Activated naive CD4-positive, alpha-beta T cell treated with anti-CD3 and anti-CD28 coated beads, Interleukin-2, amount 50 U/mL, for 24 hours (primary cell): ENCODE measurements around the gene DENND1A.

ENCODE experiments used
- H3K27ac Mint-ChIP-seq: one replicate; pipeline ENCODE4 v1.8.0; 2021; ENCODE audit warnings: mild to moderate bottlenecking, mixed read lengths
- H3K27me3 Mint-ChIP-seq: one replicate; pipeline ENCODE4 v1.8.0; 2021; ENCODE audit warnings: mixed read lengths
- H3K36me3 Mint-ChIP-seq: one replicate; pipeline ENCODE4 v1.8.0; 2021; ENCODE audit warnings: mixed read lengths
- H3K4me1 Mint-ChIP-seq: one replicate; pipeline ENCODE4 v1.8.0; 2021; ENCODE audit warnings: mixed read lengths
- H3K4me3 Mint-ChIP-seq: one replicate; pipeline ENCODE4 v1.8.0; 2021; ENCODE audit warnings: mild to moderate bottlenecking, mixed read lengths
- H3K9me3 Mint-ChIP-seq: one replicate; pipeline ENCODE4 v1.8.0; 2021; ENCODE audit warnings: mixed read lengths

Gene DENND1A

DNA sequence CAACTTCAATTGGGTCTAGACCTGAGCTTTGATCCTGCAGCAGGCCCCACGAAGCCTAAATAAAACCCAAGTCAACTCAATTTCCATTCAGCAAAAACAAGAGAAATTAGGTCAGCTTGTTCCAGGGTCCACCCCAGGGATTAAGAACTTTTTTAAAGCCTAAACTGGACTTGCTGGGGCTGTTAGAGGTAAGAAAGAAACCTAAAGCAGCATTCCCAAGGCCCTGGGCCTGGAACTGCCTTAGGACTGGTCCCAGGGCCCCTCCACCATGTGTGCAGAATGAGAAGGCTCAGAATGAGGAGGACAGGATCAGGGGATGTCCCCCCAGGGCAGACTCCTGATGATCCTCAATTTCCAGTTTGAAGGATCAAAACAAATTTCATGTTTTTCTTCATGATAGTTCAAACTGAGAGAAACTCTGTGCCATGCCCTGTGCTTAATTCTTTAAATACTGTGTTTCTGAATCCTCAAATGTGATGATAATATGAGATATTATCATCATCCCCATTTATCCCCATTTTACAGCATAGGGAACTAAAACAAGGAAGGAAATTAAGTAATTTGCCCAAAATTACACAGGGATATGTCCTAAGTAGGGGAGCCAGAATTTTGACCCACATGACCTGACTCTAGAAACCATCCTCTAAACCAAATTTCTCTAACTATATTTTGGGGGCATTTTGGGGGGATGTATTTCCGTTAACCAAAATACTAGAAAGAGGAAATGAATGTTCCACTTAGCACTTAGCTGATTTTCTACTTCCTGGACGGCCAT, 64.5 kb downstream of the DENND1A start:
- Mint-ChIP-seq H3K4me1 (peaks cover 32% of the 10 kb centered on the region), H3K36me3 (peaks cover 5% of the 10 kb centered on the region), H3K9me3 (no peaks in the 10 kb centered on the region), H3K27me3 (no peaks in the 10 kb centered on the region), H3K4me3 (no peak overlapping the region), H3K27ac (no peak overlapping the region)

DNA sequence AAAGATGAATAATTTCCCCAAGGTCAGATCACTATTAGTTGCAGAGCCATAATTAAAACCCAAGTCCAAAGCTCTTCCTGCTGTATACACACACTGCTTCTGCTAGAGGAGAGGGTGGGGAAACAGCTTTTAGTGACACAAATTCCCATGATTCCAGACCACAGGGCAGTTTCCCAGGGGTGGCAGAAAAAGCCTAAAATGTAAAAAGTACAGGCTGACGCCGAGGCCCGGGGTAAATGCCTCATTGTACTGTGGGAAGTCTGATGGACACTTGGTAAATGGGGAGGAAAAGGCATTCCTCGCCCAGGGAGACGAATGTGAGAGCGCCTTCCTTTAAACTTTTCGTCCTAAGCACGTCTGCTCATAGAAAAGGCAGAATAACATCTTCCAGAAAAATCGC, 65.7 kb downstream of the DENND1A start:
- H3K4me1 Mint-ChIP-seq, result peaks cover 32% of the 10 kb centered on the region
- H3K36me3 Mint-ChIP-seq, result peaks cover 4% of the 10 kb centered on the region
- H3K27me3 Mint-ChIP-seq, result no peaks in the 10 kb centered on the region
- no peak overlapping the region for H3K27ac Mint-ChIP-seq
- no peak overlapping the region for H3K4me3 Mint-ChIP-seq
- no peaks in the 10 kb centered on the region for H3K9me3 Mint-ChIP-seq

GRCh38 chr9:123863164-123863855, 66.6 kb downstream of the DENND1A start:
- Mint-ChIP-seq H3K4me1 (peaks cover 26% of the 10 kb centered on the region), H3K9me3 (no peaks in the 10 kb centered on the region), H3K27ac (no peak overlapping the region), H3K27me3 (no peaks in the 10 kb centered on the region), H3K4me3 (no peak overlapping the region), H3K36me3 (peaks cover 8% of the 10 kb centered on the region)

- peaks cover 10% of the 10 kb centered on the region for H3K4me1 Mint-ChIP-seq
- H3K9me3 Mint-ChIP-seq, result peaks cover 4% of the 10 kb centered on the region
- no peak overlapping the region for H3K4me3 Mint-ChIP-seq
- H3K36me3 Mint-ChIP-seq, result peaks cover 15% of the 10 kb centered on the region
- H3K27ac Mint-ChIP-seq, result no peak overlapping the region
- H3K27me3 Mint-ChIP-seq, result no peaks in the 10 kb centered on the region
These were observed 68.2 kb downstream of the DENND1A start for GRCh38 chr9:123861756-123862120.

DNA sequence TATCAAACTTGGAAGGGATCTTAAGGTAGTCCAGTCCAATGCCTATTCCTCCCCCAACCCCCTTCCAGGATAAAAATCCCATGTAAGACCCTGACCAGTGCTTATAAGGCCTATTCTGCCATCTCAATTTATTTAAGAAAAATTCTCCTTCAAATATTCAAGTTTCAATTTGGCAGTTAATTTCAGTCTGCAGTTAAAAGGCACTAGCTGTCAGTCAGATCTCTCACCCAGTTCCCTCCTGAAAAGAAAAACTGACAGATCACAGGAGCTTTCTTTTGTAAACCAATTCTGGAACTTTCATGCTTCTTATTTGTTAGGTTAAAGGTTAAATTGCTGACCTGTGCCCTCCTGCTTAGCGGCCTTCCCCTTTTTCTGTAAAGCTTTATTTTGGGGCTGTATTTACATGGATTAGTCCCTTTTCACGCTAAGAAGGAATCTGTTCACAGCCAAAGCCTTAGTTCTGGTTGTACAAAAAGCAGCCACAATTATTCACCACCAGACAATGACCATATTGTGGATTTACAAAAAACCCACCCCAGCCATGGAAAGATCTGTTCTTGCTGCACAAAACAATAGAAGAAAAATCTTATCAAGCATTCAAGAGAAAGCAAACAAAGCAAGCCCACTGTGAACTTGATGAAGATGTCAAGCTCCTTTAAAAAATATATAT, 68.7 kb downstream of the DENND1A start:
- peaks cover 15% of the 10 kb centered on the region for H3K36me3 Mint-ChIP-seq
- H3K4me1 Mint-ChIP-seq, result peaks cover 5% of the 10 kb centered on the region
- no peaks in the 10 kb centered on the region for H3K27me3 Mint-ChIP-seq
- no peak overlapping the region for H3K27ac Mint-ChIP-seq
- H3K9me3 Mint-ChIP-seq, result peaks cover 9% of the 10 kb centered on the region
- H3K4me3 Mint-ChIP-seq, result no peak overlapping the region

GRCh38 chr9:123860603-123861002, 69.3 kb downstream of the DENND1A start:
- peaks cover 15% of the 10 kb centered on the region for H3K36me3 Mint-ChIP-seq
- H3K4me3 Mint-ChIP-seq, result no peak overlapping the region

GRCh38 chr9:123852403-123852802, 77.5 kb downstream of the DENND1A start:
- no peak overlapping the region for H3K27ac Mint-ChIP-seq
- no peaks in the 10 kb centered on the region for H3K27me3 Mint-ChIP-seq
- peaks cover 20% of the 10 kb centered on the region for H3K4me1 Mint-ChIP-seq
- peaks cover 23% of the 10 kb centered on the region for H3K9me3 Mint-ChIP-seq
- H3K36me3 Mint-ChIP-seq, result peaks cover 31% of the 10 kb centered on the region
- no peak overlapping the region for H3K4me3 Mint-ChIP-seq

More at GRCh38 chr9:123860603-123861002, 69.3 kb downstream of the DENND1A start:
- no peaks in the 10 kb centered on the region for H3K27me3 Mint-ChIP-seq
- H3K27ac Mint-ChIP-seq, result no peak overlapping the region
- H3K9me3 Mint-ChIP-seq, result peaks cover 9% of the 10 kb centered on the region
- H3K4me1 Mint-ChIP-seq, result no peaks in the 10 kb centered on the region

GRCh38 chr9:123851851-123852250, 78.1 kb downstream of the DENND1A start:
- H3K4me3 Mint-ChIP-seq, result no peak overlapping the region
- H3K9me3 Mint-ChIP-seq, result peaks cover 20% of the 10 kb centered on the region
- no peaks in the 10 kb centered on the region for H3K27me3 Mint-ChIP-seq
- peaks cover 31% of the 10 kb centered on the region for H3K36me3 Mint-ChIP-seq
- peaks cover 20% of the 10 kb centered on the region for H3K4me1 Mint-ChIP-seq
- H3K27ac Mint-ChIP-seq, result no peak overlapping the region

GRCh38 chr9:123848447-123849085, 81.4 kb downstream of the DENND1A start:
- Mint-ChIP-seq H3K9me3 (peaks cover 11% of the 10 kb centered on the region), H3K4me1 (peaks cover 17% of the 10 kb centered on the region), H3K27me3 (no peaks in the 10 kb centered on the region), H3K27ac (no peak overlapping the region), H3K36me3 (peaks cover 34% of the 10 kb centered on the region), H3K4me3 (no peak overlapping the region)

DNA sequence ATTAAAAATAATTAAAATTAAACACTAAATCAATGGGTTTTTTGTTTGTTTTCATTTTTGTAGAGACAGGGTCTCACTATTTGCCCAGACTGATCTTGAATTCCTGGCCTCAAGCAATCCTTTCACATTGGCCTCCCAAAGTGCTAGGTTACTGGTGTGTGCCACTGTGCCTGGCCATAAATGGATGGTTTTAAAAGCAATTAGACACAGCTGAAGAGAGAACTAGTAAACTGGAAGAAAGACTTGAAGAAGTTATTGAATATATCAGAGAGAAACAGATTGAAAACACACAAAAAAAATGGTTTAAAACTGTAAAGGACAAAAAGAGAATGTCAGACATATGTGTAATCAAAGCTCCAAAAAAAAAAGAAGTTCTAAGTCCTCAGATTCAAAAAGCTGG, 83.0 kb downstream of the DENND1A start:
- Mint-ChIP-seq H3K9me3 (peaks cover 11% of the 10 kb centered on the region), H3K27ac (no peak overlapping the region), H3K4me1 (peaks cover 17% of the 10 kb centered on the region), H3K36me3 (peaks cover 43% of the 10 kb centered on the region), H3K4me3 (no peak overlapping the region), H3K27me3 (no peaks in the 10 kb centered on the region)

- Mint-ChIP-seq H3K4me1 (peaks cover 4% of the 10 kb centered on the region), H3K36me3 (peaks cover 41% of the 10 kb centered on the region), H3K27ac (no peak overlapping the region), H3K27me3 (no peaks in the 10 kb centered on the region), H3K9me3 (peaks cover 11% of the 10 kb centered on the region), H3K4me3 (no peak overlapping the region)
These were observed 86.2 kb downstream of the DENND1A start for GRCh38 chr9:123843703-123844102.

DNA sequence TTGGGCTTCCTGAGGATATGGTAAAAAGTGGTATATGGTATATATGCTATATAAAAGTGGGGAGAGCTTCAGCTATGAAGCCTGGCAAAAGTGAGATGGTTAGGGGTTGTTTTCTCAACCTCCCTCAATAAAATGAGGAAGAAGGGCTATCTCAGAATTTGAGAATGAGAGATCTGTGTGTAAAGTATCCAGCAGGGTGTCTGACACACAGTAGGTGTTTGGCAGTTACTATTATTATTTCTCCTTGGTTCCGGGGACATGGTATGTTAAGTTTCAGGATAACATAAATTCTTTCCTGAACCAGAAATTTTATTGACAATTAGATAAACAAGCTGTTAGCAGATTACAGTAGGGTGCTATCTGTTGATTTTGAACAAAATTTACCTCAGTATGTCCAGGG, 94.1 kb downstream of the DENND1A start:
- Mint-ChIP-seq H3K36me3 (peaks cover 17% of the 10 kb centered on the region), H3K9me3 (peaks cover 13% of the 10 kb centered on the region), H3K4me1 (peaks cover 32% of the 10 kb centered on the region), H3K4me3 (no peak overlapping the region), H3K27me3 (no peaks in the 10 kb centered on the region), H3K27ac (no peak overlapping the region)

DNA sequence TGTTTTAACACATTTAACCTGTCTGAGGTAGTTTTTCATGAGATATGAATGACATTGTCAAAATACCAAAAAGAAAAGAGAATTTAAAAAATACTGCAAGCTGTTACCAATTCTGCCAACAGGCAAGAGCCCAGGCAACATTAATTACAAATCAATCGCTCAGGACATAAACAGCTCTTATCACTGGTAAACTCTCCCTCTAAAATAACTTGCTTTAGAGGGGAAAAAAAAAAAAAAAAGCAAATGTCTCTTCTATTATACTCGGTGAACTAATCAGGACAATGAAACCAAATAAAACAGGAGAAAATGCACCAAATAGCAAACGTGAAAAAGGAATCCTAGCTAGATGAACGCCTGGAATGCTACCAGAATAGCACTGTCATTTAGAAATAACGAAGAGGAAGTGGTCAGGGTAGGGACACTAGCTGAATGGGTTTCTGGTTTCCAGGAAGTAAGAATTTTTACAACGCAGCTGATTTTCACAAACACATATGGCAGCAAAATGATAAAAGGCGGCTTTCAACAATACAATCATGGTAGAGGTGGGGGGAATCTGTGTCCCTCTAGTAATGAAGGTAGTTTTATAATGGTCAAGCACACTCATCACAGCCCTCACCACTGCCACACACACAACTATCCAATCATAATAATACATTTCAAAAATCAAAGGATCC, 94.9 kb downstream of the DENND1A start:
- Mint-ChIP-seq H3K9me3 (peaks cover 13% of the 10 kb centered on the region), H3K4me1 (peaks cover 32% of the 10 kb centered on the region), H3K4me3 (peak overlapping the region; percentile 20), H3K36me3 (peaks cover 20% of the 10 kb centered on the region), H3K27me3 (no peaks in the 10 kb centered on the region), H3K27ac (no peak overlapping the region)

DNA sequence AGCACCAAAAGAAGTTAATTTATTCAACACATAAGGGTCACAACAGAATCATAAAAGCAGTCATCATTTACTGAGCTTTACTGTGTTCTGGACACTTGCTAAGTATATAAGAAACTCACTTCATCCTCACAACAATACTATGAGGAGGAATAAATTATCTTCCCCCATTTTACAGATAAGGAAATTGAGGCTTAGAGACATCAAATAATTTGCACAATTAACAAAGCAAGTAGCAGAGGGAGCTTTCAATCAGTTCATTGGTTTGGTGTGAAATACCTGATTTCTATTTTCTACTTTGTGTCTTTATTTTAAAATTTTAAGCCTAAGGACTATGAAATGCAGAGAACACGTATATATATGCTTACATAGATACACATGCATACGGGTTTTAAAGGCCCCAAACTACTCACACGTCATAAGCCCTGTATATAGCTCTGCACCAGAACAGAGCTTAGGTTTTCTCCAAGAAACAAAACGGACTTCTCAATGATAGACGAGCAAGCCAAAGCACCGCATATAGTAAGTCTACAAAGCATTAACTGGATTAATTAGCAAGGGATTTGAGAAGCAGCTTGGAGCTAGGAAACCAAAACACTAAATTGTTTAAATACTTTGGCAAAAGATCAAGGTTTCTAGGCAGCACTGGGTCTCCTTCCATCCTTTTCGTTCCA, 95.6 kb downstream of the DENND1A start:
- Mint-ChIP-seq H3K27me3 (no peaks in the 10 kb centered on the region), H3K4me3 (no peak overlapping the region), H3K27ac (no peak overlapping the region), H3K9me3 (peaks cover 16% of the 10 kb centered on the region), H3K4me1 (peaks cover 32% of the 10 kb centered on the region), H3K36me3 (peaks cover 25% of the 10 kb centered on the region)
